SIG-M5 treated with dmso at 0.1 percent for 504 hours (cell line): ENCODE measurements around the gene LEPROT.
A peak's percentile ranks its signal among the peaks of the same experiment; 100 is the strongest.
"Not testable (repeated sequence)": the region's sequence is repeated elsewhere in the genome, so short reads cannot be mapped to it uniquely, and the experiment has no call there.

Experiments
- DNase-seq: peaks from one replicate; lab custom pipeline; 2025; ENCODE audit not compliant: unreplicated experiment; lab: John Stamatoyannopoulos, UW

Gene LEPROT, protein sequence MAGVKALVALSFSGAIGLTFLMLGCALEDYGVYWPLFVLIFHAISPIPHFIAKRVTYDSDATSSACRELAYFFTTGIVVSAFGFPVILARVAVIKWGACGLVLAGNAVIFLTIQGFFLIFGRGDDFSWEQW

DNA sequence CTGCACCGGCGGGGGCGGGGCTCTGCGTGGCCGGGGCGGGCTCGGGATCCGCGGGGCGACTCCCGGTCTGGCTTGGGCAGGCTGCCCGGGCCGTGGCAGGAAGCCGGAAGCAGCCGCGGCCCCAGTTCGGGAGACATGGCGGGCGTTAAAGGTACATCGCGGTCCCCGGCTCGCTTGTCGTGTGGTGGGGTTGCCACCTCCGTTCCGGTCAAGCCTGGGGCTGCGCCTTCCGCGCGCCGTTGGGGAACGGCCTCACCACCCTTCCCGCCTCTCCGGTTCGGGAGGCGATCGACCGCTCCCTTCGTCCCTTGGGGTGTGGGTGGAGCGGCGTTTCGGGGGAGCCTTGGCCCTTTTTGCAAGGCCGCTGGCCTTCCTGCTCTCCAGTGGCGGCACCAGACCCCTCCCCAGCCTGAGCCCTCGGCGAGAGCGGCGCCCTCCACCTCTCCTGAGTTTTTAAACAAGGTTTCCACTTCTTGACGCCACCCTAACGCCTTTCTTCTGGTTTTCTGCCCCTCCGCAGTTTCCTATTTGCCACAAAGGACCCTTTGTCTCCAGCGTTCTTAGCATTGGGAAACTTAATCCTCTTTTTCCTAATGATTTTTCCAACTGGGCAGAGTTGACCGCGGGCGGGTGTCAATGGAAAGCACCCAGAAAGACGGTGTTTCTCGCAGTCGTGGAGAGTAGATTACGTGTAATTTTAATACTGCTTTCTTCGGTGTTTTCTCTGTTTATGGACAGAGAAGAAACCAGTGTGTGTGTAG, at the start of gene LEPROT, which contains the start of gene LEPR:
LEPROT (plus strand) TSS at position 79 of the 761 bp plus-strand sequence; CDS start at position 136, 57 bp downstream.
LEPR (plus strand) TSS at position 79 of the 761 bp plus-strand sequence. CDS start 144,898 bp downstream, outside the sequence.
- DNase-seq = peak; percentile 42

DNA sequence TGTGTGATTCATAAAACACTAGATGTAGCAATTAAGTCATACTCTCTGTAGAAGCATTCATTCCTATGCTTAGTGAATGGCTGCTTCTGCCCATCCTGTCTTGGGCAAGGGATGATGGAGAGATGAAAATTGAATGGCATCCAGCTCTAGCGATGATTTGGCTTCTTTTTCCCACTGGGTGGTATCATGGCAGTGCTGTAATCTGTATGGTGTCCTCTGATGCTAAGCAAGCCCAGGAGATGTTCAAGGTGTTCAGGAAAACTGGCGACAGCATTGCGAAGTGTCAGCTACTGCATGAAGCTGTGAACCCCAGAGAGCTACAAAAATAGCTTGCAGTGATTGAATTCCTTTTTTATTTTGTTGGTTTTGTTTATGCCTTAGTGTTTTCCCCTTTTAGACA, 48.9 kb upstream of the LEPROT start:
- DNase-seq = no peak

DNA sequence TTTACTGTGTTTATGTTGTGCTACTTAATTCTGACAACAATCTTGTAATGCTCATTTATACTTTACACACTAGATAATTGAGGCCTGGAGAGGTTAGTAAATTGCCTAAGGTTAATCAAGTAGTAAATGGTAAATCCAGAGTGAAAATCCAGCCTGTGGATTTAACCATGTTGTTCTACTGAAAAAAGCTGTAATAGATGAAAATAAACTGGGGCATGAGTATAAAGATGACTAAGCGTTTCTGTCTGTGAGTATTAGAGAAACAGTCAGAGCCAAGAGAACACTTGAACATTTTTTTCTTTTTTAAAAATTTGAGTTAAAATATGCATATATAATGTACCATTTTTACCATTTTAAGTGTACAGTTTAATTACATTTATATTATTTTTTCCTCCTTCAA, 47.9 kb upstream of the LEPROT start:
- no peak for DNase-seq

DNA sequence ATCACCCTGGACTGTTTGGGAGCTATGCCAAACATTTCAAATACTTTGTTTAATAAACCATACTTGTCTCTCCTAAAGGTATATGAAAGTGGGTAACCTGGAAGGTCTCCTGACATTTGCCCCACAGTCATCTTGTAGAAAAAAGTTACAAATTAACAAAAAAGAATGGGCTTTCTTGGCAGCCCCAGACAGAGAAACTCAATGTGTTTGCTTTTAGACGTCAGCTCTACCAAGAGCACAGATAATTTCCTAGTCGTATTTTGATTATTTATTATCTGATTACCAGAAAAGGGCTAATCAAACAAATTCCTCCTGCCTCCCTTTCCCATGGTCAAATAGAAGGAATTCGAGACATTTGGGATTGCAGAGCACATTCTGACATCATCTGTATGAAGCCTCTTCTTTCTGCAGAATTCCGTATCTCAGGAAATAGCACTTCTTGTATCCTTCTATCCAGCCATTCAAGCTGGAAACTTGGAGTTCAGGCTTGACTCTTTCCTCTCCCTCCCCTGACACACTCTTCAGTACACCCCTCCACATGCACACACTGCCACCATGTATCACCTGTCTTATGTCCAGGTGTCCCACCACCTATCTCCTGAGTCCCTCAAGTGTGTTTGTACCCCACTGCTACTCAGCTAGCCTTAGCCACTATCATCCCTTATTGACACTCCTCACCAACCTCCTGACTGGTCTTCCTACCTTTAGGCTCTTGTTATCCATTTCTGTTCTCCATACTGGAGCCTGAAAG, 42.8 kb upstream of the LEPROT start:
- DNase-seq = no peak

DNA sequence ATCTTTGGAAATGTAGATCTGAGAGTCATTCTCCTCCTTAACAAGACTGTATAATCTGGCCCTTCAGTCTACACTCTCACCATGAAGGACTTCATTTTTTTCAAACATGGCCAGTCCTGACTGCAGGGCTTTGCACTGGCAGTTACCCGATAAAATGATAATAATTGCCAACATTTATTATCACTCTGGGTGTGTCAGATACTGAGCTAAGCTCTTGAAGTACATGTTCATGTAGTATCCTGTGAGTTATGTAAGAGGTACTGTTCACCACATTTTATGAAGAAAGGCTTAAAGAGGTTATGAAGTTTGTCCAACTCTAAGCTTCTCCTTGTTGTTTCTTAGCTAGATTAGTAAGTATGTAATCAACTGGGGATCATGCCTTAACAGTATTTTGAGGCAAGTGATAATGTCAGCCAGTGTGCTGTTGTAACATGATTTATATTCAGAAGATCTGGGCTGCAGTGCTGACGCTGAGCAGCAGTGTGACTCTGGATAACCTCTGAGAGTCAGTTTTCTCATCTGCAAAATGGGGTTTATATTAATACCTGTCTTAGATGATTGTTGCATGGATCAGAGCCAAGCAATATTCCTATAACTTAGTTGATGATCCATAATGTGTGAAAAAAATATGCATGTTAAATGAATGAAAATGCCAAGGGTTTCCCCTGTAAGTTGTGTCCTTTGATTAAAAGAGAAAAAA, 42.1 kb upstream of the LEPROT start:
- DNase-seq = no peak

DNA sequence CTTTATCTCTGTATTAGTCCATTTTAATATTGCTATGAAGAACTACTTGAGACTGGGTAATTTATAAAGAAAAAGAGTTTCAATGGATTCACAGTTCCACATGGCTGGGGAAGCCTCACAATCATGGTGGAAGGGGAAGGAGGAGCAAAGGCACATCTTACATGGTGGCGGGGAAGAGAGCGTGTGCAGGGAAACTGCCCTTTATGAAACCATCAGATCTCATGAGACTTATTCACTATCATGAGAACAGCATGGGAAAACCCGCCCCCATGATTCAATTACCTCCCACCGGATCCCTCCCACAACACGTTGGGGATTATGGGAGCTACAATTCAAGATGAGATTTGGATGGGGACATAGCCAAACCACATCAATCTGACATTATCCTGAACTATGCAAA, 36.0 kb upstream of the LEPROT start:
- not testable (repeated sequence) for DNase-seq

DNA sequence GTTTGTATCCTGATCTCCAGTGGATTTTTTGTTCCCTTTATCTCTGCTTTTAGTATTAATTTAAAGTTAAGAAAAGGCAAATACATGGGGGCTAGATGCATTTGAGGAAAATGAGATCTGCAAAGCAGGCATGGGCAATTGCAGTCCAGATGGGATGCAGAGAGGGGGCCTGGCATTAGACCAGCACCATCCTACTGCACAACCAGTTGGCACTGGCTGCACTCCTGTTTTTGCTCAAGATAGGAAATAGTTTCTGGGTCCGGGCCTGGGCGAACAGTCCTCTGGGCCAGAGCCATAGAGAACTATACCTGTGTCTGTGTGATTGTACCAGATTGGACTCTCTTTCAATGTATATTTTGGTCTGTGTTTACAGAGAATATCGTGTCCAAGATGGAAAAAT, 34.0 kb upstream of the LEPROT start:
- DNase-seq = no peak

DNA sequence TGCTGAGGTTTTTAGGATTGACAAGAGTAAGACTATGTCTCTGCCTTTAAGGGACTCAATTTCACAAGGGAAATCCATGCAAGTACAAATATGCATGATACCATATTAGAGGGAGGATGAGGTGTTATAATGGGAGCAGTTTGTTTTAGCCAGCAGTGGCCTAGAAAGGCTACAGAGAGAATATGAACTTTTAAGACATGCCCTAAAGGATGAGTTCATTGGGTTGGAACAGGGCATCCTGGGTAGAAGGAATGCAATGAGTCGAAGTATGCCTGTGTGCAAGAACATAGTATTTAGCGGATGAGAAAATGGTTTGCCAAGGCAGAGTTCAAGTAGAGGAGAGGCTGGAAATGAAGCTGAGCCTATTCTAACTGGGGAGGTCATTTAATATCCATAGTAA, 32.6 kb upstream of the LEPROT start:
- DNase-seq = no peak

DNA sequence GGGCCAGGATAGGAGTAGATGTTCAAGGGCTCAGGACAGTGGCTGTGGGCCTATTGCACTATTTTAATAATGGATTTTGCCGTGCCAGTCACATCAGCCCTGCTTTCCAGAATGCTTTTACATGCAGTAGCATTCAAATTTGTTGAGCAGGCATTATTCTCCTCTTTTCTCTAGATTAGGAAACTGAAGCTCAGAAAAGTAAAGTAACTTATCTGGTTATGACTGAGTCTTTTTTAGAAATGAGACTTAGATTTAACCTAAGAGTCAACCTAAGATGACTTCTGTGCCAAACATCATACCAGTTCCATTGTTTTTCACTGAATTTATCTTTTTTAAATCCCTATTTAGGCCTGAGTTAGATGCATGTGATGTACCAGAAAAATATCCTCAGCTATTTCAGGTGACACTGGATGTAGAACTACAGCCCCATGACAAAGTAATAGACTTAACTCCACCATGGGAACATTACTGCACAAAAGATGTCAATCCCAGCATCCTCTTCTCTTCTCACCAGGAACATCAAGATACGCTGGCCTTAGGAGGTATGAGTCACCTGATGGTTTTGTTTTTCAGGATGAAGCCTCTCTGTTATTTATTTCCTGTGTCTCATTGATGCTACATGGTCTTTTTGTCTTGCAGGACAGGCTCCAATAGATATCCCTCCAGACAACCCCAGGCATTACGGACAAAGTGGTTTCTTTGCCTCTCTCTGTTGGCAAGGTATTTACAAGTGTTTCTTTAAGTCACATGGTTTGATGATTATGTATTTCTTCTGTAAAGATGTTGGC, 31.4 kb upstream of the LEPROT start:
- DNase-seq = no peak

DNA sequence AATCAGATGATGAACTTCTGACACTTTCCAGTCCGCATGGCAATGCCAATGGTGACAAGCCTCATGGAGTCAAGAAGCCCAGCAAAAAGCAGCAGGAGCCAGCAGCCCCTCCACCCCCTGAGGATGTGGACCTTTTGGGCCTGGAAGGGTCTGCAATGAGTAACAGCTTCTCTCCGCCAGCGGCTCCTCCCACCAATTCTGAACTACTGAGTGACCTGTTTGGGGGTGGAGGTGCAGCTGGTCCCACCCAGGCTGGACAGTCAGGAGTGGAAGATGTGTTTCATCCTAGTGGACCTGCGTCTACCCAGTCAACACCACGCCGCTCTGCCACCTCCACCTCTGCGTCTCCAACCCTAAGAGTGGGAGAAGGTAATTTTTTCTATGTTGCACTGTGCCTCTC, 28.0 kb upstream of the LEPROT start:
- DNase-seq = no peak

DNA sequence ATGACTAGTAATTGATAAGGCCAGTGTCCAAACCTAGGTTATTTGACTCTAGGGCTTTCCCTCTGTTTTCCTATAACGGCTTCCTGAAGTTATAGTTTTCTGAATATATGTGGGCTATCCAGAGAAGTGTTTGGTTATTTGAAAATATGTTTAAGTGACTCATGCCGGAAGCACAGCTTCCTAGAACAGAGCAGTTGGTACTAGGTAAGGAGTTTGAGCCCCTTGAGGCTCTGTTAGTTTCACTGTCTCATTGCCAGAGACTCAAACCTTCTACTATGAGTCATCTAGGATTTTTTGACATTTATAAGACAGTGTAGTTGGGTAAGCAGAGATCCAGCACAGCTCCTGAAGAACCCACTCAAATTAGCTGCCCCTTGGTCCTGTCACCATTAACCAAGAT, 27.1 kb upstream of the LEPROT start:
- DNase-seq = no peak

DNA sequence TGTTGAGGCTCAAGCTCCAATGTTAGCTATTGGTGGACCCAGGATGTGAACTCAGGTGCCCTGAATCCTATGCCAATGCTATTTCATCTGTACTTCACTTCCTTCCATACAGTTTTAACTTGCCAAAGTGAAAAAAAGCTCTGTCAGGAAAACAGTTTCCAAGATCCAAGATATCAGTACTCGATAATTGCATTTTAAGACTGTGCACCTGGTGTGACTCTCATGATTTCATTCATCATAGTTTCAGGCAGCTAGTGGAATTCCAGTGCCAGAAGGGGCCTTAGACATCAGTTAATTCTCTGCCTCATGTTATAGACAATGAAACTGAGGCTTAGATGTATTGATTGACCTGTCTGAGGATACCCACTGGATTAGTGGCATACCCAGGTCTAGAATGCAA, 26.5 kb upstream of the LEPROT start:
- no peak for DNase-seq

DNA sequence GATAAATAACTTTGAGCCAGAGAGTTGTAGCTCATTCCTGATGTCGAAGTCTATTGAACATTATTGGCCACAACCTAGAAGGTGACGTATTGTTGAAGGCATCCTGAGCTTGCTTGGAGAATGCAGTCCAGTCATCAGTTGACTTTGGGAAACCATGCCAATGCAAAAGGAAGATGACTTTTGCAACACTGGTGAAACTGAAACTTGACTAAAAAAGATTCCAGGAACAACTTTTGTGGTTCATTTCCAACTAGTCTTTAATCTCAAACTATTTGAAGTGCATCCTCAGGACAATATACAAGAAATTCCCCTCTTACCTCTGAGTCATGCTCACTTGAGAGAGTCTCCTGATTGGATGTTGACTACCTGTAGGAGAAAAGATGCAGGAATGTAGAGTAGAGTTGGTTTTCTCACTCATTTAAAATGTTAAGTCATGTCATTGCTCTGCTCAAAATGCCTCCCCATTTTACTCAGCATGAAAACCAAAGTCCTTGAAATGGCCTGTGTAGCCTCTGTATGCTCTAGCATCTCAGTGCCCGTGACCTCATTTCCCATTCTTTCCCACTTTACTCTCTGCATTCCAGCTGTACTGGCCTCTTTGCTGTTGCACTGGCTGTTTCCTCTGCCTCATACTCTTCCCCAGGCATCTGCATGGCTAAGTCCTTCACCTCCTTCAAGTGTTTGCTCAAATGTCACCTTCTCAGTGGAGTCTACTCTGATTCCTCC, 24.4 kb upstream of the LEPROT start:
- DNase-seq = no peak

DNA sequence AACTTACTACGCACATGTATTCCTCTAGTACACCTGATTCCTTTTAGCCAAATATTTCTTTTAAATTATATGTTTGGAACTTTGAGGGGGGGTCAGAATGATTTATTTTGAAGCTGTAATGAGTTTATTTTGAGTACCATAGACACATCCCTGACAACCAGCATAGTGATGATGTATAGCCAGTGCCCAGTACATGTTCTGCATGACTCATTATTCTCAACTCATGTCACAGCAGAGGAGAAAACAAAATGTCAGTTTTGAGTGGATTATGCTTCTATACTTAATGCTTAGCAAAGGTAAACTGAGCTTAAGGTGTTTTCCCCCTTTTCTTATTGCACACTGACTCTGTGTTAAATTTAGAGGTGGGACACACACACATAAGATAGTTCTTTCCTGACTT, 22.4 kb upstream of the LEPROT start:
- no peak for DNase-seq

DNA sequence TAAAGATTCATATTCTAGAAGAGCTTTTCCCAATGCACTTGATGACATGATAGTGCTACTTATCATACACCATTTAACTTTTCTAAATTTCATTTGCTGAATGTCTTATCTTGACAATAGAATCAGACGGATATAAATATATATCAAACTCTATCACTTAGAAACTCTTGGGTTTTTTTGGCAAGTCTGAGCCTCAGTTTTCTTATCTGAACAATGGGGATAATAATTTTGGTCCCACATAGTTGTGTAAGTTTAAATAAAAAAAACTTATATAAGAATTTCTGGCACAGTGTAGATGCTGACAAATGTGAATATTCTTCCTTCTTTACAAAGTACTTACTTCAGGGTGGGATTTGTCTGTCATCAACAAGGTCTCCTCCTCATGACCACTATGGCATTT, 21.5 kb upstream of the LEPROT start:
- DNase-seq = no peak

DNA sequence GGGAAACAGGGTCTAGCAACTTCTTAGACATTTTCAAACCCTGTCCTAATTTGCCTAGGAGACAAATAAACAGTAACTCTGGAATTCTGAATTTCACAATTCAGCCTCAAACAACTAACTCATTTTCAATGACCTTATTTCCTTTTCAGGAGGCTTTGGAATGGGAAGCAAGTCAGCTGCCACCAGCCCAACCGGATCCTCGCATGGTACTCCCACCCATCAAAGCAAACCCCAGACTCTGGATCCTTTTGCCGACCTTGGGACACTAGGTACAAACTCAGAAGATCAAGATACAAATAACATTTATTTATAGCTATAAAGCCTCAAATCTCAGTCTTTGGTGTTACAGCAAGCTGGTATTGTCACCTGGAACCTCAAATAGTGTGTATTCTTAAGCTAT, 18.9 kb upstream of the LEPROT start:
- no peak for DNase-seq

DNA sequence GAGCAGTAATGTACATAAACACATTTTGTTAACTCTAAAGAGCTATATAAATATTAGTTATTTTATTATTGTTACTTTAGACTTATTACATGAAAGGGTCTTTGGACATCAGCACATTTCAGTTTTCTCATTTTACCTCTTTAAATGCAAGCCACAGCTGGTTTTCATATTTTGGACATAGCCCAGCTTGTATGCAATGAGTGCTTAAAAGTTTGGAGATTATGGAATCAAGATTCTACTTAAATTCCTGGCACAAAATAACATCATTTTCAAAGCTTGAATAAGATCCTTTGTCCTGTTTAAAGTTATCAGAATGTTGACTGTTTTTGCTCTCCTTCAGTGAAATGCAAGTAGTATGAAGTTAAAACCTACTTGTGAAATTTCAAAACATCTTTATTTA, 15.5 kb upstream of the LEPROT start:
- DNase-seq = no peak

DNA sequence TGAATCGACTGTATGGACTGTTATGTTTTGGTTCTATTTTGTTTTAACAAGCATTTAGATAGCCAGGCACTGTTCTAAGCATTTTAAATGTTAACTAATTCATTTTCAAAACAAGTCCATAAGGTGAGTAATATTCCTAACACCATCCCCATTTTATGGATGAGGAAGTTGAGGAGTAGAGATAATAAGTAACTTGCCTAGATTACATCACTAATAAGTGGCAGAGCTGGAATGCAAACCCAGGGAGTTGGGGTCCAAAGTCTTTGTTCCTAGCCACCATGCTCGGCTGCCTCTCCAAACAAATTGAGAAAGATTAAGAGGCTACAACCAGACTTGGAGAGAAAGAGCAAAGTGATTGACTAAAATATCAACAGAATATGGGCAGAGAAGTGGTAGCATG, 12.6 kb upstream of the LEPROT start:
- DNase-seq = no peak

DNA sequence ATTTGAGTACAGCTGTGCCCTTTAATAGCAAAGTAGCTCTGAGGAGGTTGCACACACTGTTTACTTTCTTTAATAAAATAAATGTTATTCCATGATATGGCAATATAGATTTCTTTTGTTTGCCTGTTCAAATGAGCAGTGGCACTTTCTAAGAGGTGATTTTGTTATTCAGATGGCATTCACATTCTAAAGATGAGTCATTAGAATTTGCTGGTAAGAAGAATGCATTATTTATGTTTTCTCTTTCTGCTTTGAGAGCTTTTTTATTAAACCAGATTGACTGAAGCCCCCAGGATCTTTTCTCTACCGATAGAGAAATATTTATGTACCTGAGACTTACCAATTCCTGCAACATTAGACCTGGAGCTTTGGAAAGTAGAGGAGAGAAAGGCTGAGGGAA, 11.2 kb upstream of the LEPROT start:
- DNase-seq = no peak

DNA sequence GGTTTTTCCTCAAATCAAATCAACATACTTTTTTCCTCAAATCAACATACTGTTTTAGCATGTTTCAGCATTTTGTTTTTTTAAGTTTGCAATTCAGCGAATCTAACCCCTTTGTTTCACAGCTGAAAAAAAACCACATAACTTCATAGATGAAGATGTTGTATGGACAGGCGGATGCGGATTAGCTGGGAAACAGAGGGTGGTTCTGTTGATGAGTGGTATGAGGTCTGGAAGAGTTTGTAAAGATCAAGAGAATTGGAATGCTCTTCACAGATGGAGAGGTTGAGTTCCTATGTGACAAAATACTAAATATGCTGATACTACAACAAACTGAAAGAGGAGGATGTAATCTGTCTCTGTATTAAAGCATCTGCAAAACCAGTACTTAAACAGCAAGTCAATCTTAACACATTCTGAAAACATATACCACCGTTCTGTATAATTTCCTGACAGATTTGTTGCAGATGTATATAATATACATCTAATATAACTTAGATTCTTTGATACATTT, 10.6 kb upstream of the LEPROT start:
- DNase-seq = no peak
